HG03064 (cell line): ENCODE data around the gene GNG12.

ENCODE experiments used
- ATAC-seq: cut with Tn5 transposase; IDR thresholded peaks from one replicate; pipeline ENCODE4 v1.9.1; 2021; ENCODE audit warnings: low read depth; ENCODE audit not compliant: unreplicated experiment

The GNG12 gene

DNA sequence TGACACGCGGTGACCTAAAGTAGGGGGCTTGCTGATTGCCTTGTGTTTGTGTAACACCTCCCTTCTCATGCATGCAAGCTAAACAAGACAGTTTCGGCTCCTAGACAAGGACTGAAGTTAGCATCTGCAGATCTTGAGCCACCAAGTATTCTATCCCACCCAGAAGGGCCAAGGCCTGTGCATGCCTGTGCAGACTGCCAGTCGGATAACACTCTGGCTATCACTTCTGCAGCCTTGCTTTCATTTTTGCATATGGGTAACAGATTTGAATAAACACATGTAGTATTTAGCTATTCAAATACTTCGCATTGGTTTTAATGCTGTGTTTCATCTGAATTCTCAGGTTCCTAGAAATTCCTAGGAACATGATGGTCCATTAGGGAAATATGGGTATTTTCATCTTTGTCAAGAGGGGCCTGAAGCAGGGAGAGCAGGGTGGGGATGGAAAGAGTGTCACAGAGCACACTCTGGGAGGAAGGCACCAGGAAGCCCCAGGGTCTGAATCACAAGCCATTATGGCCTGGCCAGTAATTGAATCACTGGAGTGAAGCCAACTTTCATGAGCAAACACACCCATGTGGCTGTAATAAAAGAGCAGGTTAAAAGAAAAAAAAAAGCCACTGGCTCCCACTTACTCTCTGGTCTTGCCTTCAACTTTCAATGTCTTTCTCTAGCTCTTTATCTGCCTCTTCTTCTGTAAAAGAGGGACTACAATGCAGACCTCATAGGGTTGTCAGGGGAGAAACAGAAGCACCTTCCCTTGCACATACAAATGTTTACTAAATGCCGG, 120.0 kb downstream of the GNG12 start:
- no peak for ATAC-seq

- ATAC-seq, result no peak
Observed at GRCh38 chr1:67711855-67712212, 121.4 kb downstream of the GNG12 start.

DNA sequence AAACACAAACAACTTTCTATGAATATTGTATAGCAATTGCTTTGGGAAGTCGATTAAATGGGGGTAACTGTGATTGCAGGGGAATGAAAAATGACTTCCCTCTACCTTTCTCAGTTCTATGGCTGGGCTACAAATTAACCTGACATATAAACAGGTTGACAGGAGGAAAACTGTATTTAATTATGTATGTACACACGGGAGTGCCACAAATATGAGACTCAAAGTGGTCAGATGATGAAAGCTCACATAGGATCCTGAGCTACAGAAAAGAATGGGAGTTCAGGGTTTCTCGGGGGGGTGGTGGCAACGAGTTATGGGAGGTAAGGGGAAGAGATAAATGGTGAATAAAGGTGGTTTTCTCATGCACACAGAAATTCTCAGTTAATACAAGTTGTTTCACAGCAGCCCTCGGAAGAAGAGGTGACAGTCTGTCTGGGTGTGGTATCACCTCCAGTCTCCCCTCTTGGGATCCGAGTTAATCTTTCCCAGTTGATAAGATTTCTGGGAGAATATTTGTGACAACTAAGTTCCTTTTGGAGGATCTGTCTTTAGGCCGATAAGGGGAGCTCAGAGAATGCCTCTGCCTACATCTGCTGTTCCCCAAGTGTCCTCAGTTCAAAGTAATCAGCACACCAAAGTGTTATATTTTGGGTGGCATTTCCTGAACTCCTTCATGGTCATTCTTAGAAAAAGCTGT, 122.0 kb downstream of the GNG12 start:
- no peak for ATAC-seq

DNA sequence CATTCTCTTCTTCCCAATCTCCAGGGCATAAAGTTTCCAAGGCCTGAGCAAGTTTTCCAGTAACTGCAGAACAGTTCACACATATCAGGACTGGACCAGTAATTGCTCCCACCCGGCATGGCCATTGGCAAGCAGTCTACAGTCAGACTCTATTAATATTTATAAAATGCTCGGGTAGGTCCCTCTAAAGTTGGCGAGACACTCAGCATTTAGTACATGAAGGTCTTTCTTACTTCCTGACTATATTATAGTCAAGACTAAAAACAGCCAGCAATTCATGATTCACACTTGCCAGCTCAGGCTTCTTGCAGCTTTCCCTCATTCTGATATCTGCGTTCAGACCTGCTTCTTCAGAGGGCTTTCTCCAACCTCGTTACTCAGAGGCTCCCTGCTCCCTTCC, 122.8 kb downstream of the GNG12 start:
- ATAC-seq, result no peak

DNA sequence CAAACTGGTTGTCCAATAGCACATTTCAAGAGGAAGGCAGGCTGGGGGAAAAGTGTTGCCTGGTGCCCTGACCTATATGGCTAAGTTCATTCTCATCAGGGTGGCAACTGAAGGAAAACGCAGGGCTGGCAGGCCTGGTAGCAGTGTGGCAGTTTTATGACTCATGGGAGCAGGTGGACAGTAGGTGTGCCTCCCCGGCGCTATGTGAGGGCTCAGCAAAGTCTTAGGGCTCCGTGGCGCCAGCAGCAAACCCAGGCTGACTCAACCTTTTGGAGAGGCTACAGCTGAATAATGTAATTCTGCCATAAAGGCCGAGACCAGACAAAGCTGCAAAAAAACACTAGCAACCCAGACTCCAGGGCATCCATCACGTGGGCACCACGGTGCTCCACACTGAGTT, 124.7 kb downstream of the GNG12 start:
- ATAC-seq, result no peak

DNA sequence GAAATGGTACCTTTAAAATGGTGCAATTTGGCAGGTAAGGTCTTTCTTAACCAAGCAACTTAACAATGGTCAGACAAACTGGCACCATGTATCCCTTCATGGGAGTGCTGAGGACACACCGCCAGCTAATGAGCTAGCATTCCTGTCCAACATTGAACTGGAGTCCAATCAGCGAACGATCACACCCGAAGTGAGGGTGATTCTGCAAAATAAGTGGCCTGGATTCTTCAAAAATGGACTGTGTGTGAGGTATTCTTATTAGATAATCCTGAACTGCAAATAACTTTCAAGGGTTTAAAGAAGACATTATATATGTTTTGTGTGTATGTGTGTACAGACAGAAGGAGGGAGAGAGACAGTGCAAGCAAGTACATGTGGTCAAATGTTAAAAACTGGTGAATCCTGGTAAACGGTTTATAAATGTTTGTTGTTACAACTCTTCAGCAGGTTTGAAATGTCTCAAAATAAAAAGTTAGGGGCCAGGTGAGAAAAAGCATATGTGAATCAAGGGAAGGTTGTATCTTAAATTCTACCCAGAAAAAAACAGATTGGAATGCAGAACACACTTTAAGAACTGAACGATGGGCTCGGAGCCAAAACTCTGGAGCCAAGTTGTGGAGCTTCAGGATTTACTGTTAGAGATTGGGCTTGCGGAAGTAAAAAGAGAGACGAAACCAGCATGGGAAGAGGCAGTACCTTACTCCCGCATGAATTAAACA, 127.4 kb downstream of the GNG12 start:
- ATAC-seq, result no peak

GRCh38 chr1:67704351-67704750, 128.9 kb downstream of the GNG12 start:
- ATAC-seq, result no peak

GRCh38 chr1:67701876-67702275, 131.4 kb downstream of the GNG12 start:
- ATAC-seq, result no peak

DNA sequence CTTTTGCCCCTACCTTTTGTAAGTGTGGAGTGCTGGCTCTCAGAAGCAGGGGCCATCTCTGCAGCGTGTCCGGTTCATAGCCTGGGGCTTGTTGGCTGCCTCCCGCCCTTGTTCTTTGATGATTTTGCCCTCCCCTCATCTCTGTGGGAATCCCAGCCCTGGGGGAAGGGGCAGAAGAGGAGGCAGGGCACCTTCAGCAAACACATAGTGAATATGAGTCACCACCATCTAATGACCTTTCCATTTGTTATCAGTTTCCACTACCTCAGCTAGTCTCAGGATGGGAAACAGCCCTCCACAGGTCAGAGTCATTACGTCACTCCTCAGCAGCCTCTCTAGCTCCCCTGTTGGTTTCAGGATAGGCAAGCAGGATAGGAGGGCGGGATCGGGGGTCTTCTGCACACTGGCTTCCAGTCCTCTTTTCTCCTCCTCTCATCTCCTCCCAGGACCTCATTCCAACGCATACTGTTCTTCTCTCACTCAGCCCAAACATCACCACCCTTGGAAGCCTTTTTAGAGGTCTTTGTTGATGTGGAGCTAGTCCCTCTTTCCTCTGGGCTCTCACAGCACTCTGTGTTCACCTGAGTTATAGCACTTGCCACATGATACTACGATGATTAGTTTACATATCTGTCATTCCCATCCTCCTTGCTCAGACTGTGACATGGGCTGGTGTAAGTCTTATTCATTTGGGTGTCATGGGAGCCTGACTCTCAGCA, 132.4 kb downstream of the GNG12 start:
- no peak for ATAC-seq

- no peak for ATAC-seq
Observed at GRCh38 chr1:67700220-67700619, 133.0 kb downstream of the GNG12 start.

- ATAC-seq, result no peak
Observed at GRCh38 chr1:67696708-67697107, 136.6 kb downstream of the GNG12 start.

- no peak for ATAC-seq
Observed at GRCh38 chr1:67695963-67696362, 137.3 kb downstream of the GNG12 start.

GRCh38 chr1:67691712-67692111, 141.6 kb downstream of the GNG12 start:
- ATAC-seq, result no peak

- ATAC-seq, result no peak
Observed at GRCh38 chr1:67690411-67690810, 142.9 kb downstream of the GNG12 start.

DNA sequence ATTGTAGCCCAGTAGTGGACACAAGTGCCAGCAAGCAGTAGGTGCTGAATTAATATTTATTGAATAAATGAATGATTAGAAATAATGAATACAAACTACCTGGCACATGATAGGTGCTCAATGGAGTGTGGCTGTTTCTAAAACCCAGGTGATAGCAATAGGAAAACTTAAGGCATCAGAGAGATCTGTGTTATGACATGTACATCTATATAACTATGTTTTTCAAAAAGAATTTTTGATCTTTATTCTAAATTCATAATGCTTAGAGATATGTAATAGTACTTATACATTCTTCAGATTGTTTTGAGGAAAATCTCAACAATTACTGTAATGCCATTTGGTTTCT, 143.3 kb downstream of the GNG12 start:
- ATAC-seq, result no peak

GRCh38 chr1:67689267-67690017, 143.8 kb downstream of the GNG12 start:
- no peak for ATAC-seq

DNA sequence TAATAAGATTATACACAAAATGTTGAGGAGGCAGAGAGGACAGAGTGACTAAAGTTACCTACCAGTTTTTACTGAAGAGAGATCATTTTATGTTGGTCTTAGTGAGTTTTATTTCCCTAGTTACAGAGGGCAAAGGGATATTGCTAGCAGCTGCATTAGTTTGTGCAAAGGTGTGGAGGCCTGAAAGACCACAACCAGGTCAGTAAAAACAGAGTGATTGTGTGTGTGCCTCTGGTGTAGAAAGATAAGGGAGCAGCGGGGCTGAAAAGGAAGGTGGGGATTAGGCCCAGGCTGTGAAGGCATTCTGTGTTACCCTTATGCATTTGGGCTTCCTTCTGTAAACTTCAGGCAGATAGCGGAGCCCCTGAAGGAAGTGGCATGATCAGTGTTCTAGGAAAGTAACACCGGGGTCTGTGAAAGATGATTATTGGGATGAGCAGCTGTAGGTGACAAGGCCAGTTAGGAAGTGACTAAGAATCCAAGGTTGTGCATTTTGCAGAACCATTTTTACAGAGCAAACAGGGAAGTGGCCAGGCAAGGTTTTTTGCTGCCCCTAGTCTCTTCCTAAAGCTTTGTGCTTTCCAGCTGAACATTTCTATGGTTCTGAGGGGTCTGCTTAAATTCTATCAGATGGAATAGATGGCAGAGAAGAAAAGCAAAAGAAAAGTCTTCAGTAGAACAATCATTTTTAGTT, 144.6 kb downstream of the GNG12 start:
- no peak for ATAC-seq

DNA sequence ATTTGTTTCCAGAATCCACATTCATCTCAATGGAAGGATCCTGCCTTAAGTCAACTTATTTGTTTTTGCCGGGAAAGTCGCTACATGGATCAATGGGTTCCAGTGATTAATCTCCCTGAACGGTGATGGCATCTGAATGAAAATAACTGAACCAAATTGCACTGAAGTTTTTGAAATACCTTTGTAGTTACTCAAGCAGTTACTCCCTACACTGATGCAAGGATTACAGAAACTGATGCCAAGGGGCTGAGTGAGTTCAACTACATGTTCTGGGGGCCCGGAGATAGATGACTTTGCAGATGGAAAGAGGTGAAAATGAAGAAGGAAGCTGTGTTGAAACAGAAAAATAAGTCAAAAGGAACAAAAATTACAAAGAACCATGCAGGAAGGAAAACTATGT, 145.6 kb downstream of the GNG12 start:
- ATAC-seq, result no peak

- no peak for ATAC-seq
Observed at GRCh38 chr1:67687198-67687545, 146.1 kb downstream of the GNG12 start.
